DOHH2 (cell line): ENCODE results near the gene EFTUD2.

Experiments used
- H3F3A ChIP-seq: fragments of 200-600 bp; sonication (generic), shearing (Covaris generic); 2 replicates; pipeline ENCODE4 v1.6.0; 2016; ENCODE audit warnings: antibody characterized with exemption, mild to moderate bottlenecking; ENCODE audit not compliant: control insufficient read depth, insufficient read depth
- H3K27ac ChIP-seq: fragments of 200-600 bp; sonication (generic); 2 replicates; pipeline ENCODE4 v1.5.1; 2014; ENCODE audit warnings: low read depth, mild to moderate bottlenecking, low read length, moderate library complexity
- H3K27me3 ChIP-seq: fragments of 200-600 bp; sonication (generic); 2 replicates; pipeline ENCODE4 v1.6.1; 2014; ENCODE audit warnings: mild to moderate bottlenecking, low read length, mixed read lengths; ENCODE audit not compliant: control insufficient read depth
- H3K36me3 ChIP-seq: fragments of 200-600 bp; sonication (generic); 2 replicates; pipeline ENCODE4 v1.6.1; 2014; ENCODE audit warnings: mild to moderate bottlenecking, low read length, moderate library complexity, mixed read lengths; ENCODE audit not compliant: control insufficient read depth
- H3K4me1 ChIP-seq: fragments of 200-600 bp; sonication (generic); 2 replicates; pipeline ENCODE4 v1.6.1; 2014; ENCODE audit warnings: mild to moderate bottlenecking, low read length, mixed read lengths; ENCODE audit not compliant: control insufficient read depth
- H3K4me2 ChIP-seq: fragments of 200-600 bp; sonication (generic); 2 replicates; pipeline ENCODE4 v1.6.0; 2014; ENCODE audit warnings: mild to moderate bottlenecking, low read length, moderate library complexity
- H3K4me3 ChIP-seq: fragments of 200-600 bp; sonication (generic); 2 replicates; pipeline ENCODE4 v1.5.1; 2014; ENCODE audit warnings: mild to moderate bottlenecking, low read length, mixed read lengths
- H3K79me2 ChIP-seq: fragments of 200-600 bp; sonication (generic); 2 replicates; pipeline ENCODE4 v1.6.1; 2014; ENCODE audit warnings: mild to moderate bottlenecking, low read length, mixed read lengths; ENCODE audit not compliant: control insufficient read depth
- H3K9me2 ChIP-seq: fragments of 200-600 bp; sonication (generic); replicated peaks from 2 replicates; pipeline ENCODE4 v1.6.1; 2014; ENCODE audit warnings: mild to moderate bottlenecking, low read length, mixed read lengths; ENCODE audit not compliant: control insufficient read depth
- H3K9me3 ChIP-seq: fragments of 200-600 bp; sonication (generic); 2 replicates; pipeline ENCODE4 v1.6.1; 2014; ENCODE audit warnings: antibody characterized with exemption, low read length, mixed read lengths; ENCODE audit not compliant: control insufficient read depth, insufficient read depth
- H4K20me1 ChIP-seq: fragments of 200-600 bp; sonication (generic); 2 replicates; pipeline ENCODE4 v1.6.0; 2014; ENCODE audit warnings: low read depth, mild to moderate bottlenecking, antibody characterized with exemption, low read length, moderate library complexity; ENCODE audit not compliant: control insufficient read depth, insufficient read depth
- CTCF ChIP-seq: fragments of 200-600 bp; sonication (generic); IDR thresholded peaks from one replicate; pipeline ENCODE4 v1.5.1; 2014; ENCODE audit warnings: antibody characterized with exemption, mild to moderate bottlenecking, low read depth, low read length; ENCODE audit not compliant: poor library complexity, severe bottlenecking
- EZH2phosphoT487 ChIP-seq: fragments of 200-600 bp; sonication (generic); IDR thresholded peaks from 2 replicates; pipeline ENCODE4 v1.6.1; 2017; ENCODE audit warnings: borderline replicate concordance, mild to moderate bottlenecking, antibody characterized with exemption, low read length, moderate library complexity, mixed read lengths

Gene EFTUD2

DNA sequence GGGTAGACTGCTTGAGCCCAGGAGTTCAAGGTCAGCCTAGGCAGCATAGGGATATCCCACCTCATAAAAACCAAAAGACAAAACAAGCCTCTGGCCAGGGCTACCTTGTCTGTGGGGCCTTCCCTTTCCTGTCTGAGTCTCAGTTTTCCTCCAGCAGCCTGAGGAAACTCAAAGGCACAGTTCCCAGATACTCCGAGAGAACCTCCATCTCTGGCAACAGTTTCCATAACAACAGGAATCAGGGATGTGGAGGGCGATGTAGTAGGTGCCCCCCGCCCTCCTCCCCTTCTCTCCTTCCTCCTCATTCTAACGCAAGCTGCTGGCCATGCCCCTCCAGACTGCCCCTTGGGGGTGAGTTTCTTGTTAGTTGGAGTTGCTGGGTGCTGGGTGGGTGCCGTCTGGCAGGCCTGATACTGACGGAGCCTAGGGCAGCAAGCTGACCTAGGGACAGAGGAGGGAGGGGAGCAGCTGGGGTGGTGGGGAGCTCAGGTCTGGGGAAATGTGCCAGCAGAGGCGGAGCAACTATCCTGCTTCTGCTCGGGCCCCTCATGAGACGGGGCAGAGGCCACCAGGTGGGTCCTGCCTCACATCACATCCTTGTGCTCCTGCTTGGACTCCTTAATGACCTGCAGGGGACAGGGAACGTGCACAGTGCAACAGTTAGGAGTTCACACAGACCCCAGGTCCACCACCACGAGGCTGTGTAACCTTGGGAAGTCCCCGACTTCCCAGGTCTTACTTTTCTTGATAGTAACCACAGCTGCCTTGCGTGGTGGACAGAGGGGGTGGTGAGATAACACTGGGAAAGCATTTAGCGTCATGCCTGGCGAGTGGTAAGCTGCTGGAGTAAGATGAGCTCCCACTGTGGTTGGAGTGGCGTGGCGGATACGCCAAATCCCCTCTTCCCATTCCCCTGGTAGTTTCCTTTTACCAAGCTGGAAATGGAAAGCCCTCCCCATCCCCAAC lies 7.8 kb upstream of the EFTUD2 start:
- Histone ChIP-seq H3K79me2 (no peaks in the 10 kb centered on the region), H3K4me3 (no peak overlapping the region), H3K4me1 (peaks cover 8% of the 10 kb centered on the region), H3K4me2 (no peak overlapping the region), H3K27me3 (peaks cover 32% of the 10 kb centered on the region), H3K9me3 (no peaks in the 10 kb centered on the region), H4K20me1 (no peaks in the 10 kb centered on the region), H3K27ac (no peak overlapping the region), H3K9me2 (no peaks in the 10 kb centered on the region), H3K36me3 (no peaks in the 10 kb centered on the region), H3F3A (no peaks in the 10 kb centered on the region)
- TF ChIP-seq CTCF = no peak

DNA sequence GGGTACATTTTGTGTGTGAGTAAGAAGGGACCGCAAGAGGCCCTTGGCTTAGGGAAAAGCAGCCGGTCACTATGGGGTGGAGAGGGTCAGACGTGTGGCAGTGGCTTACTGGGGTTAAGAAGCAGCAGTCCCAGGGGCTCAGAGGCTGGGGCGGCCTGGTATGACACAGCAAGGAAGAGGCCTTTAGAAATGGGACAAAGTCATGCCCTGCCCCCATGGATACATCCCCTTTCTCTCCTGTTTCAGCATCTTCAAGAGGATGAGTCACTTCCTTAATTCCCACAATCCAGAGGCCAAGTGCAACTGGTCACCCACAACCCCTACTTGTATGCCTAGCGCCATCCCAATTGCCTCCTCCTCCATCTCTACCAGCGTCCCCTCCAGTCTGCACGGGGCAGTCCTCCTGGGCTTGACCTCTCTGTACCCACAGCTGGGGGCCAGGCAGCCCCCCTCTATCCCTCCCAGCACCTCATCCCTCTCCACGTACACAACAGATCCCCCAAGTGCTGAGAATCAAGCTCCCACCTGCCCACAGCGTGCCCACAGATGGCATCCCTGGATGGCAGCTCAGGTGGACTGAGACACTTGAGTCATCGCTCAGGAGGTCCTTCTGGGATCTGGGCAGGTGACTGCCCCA lies 6.9 kb upstream of the EFTUD2 start:
- H3K79me2 ChIP-seq = no peaks in the 10 kb centered on the region
- H3K9me3 ChIP-seq = no peaks in the 10 kb centered on the region
- peaks cover 32% of the 10 kb centered on the region for H3K27me3 ChIP-seq
- H3F3A ChIP-seq = no peaks in the 10 kb centered on the region
- no peaks in the 10 kb centered on the region for H3K36me3 ChIP-seq
- H3K4me3 ChIP-seq = no peak overlapping the region
- TF ChIP-seq EZH2phosphoT487 = no peak
- TF ChIP-seq CTCF = no peak
- H3K4me2 ChIP-seq = no peak overlapping the region
- no peaks in the 10 kb centered on the region for H3K9me2 ChIP-seq
- peaks cover 1% of the 10 kb centered on the region for H3K4me1 ChIP-seq
- H3K27ac ChIP-seq = no peak overlapping the region
- no peaks in the 10 kb centered on the region for H4K20me1 ChIP-seq

- H3K4me2 ChIP-seq = no peak overlapping the region
- H4K20me1 ChIP-seq = no peaks in the 10 kb centered on the region
- H3F3A ChIP-seq = 0 out of 2 replicates have a peak, but pooled peaks cover 3% of the 10 kb centered on the region
- H3K4me1 ChIP-seq = peaks cover 3% of the 10 kb centered on the region
- no peak overlapping the region for H3K27ac ChIP-seq
- no peak for TF ChIP-seq EZH2phosphoT487
- no peak for TF ChIP-seq CTCF
- H3K27me3 ChIP-seq = peaks cover 34% of the 10 kb centered on the region
- no peaks in the 10 kb centered on the region for H3K79me2 ChIP-seq
- H3K4me3 ChIP-seq = no peak overlapping the region
- H3K36me3 ChIP-seq = no peaks in the 10 kb centered on the region
- no peaks in the 10 kb centered on the region for H3K9me2 ChIP-seq
- H3K9me3 ChIP-seq = no peaks in the 10 kb centered on the region
These were observed 6.1 kb upstream of the EFTUD2 start for GRCh38 chr17:44905006-44906000.
